HEK293T (cell line): ENCODE data around the gene MBD4.

Experiments
- BHLHE40 ChIP-seq: fragments of 450-650 bp; IDR thresholded peaks from 2 replicates; pipeline ENCODE4 v1.6.1; 2016; ENCODE audit warnings: mild to moderate bottlenecking, moderate library complexity, borderline replicate concordance
- CTBP1 ChIP-seq: fragments of 450-650 bp; IDR thresholded peaks from 2 replicates; pipeline ENCODE4 v1.6.1; 2016; ENCODE audit warnings: borderline replicate concordance
- FOXK2 ChIP-seq: fragments of 450-650 bp; IDR thresholded peaks from 2 replicates; pipeline ENCODE4 v1.6.1; 2016; ENCODE audit warnings: mild to moderate bottlenecking
- FOXM1 ChIP-seq: fragments of 450-650 bp; IDR thresholded peaks from 2 replicates; pipeline ENCODE4 v1.6.1; 2017; ENCODE audit warnings: mild to moderate bottlenecking, borderline replicate concordance
- HDGF ChIP-seq: fragments of 450-650 bp; IDR thresholded peaks from 2 replicates; pipeline ENCODE4 v1.6.1; 2017; ENCODE audit warnings: antibody characterized with exemption, borderline replicate concordance
- SP1 ChIP-seq: fragments of 450-650 bp; IDR thresholded peaks from 2 replicates; pipeline ENCODE4 v1.6.1; 2017
- TARDBP ChIP-seq: fragments of 450-650 bp; IDR thresholded peaks from 2 replicates; pipeline ENCODE4 v1.6.1; 2016
- ZNF384 ChIP-seq: fragments of 450-650 bp; IDR thresholded peaks from 2 replicates; pipeline ENCODE4 v1.6.1; 2016
- TF ChIP-seq, protein P1 (sequence below): fragments of 450-650 bp; IDR thresholded peaks from 2 replicates; pipeline ENCODE4 v1.6.1; 2016

DNA sequence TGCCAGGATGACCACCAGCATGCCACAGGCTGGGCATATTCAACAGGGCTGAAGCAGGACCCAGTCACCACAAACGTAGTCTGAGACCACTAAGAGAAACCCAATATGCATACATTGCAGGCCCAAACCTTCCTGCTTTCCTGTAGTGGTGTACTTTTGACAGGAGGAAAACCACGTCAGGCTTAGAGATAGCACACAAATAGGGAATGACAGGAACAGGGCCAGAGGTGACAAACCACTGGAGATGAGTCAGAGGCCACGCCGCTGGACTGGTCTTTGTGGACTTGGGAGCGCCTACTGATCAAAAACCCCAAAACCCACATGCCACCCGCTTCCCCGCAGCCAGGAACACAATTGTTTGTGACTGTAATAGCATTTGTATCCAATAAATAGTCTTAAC lies 7.7 kb downstream of the MBD4 start:
- TF ChIP-seq, protein P1, sequence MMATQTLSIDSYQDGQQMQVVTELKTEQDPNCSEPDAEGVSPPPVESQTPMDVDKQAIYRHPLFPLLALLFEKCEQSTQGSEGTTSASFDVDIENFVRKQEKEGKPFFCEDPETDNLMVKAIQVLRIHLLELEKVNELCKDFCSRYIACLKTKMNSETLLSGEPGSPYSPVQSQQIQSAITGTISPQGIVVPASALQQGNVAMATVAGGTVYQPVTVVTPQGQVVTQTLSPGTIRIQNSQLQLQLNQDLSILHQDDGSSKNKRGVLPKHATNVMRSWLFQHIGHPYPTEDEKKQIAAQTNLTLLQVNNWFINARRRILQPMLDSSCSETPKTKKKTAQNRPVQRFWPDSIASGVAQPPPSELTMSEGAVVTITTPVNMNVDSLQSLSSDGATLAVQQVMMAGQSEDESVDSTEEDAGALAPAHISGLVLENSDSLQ: no peak
- no peak for TF ChIP-seq HDGF
- TF ChIP-seq SP1: no peak
- no peak for TF ChIP-seq TARDBP
- no peak for TF ChIP-seq ZNF384
- TF ChIP-seq BHLHE40: no peak
- TF ChIP-seq FOXM1: no peak
- TF ChIP-seq FOXK2: no peak
- TF ChIP-seq CTBP1: no peak
